OCI-LY3 (cell line): Measurements from ENCODE around the gene PCSK6.

ENCODE experiments used
- H2AFZ ChIP-seq: fragments of 200-600, 300-600 bp; shearing (Covaris generic); 2 replicates; pipeline ENCODE4 v1.6.0; 2014; ENCODE audit warnings: antibody characterized with exemption, low read depth, low read length
- H3K27ac ChIP-seq: fragments of 200-600, 300-600 bp; sonication (generic); 2 replicates; pipeline ENCODE4 v1.5.1; 2014; ENCODE audit warnings: mild to moderate bottlenecking, low read length, moderate library complexity, mixed read lengths
- H3K27me3 ChIP-seq: fragments of 200-600, 300-600 bp; sonication (generic); 2 replicates; pipeline ENCODE4 v1.6.1; 2014; ENCODE audit warnings: low read depth, low read length, mixed read lengths
- H3K36me3 ChIP-seq: fragments of 200-600, 300-600 bp; sonication (generic); replicated peaks from 2 replicates; pipeline ENCODE3; 2014; ENCODE audit warnings: low read depth, low read length, mixed read lengths
- H3K4me1 ChIP-seq: fragments of 300-600, 200-600 bp; sonication (generic); 2 replicates; pipeline ENCODE4 v1.6.1; 2014; ENCODE audit warnings: low read length, mixed read lengths
- H3K4me2 ChIP-seq: fragments of 200-600, 300-600 bp; sonication (generic); 2 replicates; pipeline ENCODE4 v1.6.1; 2014; ENCODE audit warnings: low read length, mixed read lengths
- H3K4me3 ChIP-seq: fragments of 300-600, 200-600 bp; sonication (generic); 2 replicates; pipeline ENCODE4 v1.5.1; 2014; ENCODE audit warnings: antibody characterized with exemption, mild to moderate bottlenecking, low read length, moderate library complexity
- H3K79me2 ChIP-seq: fragments of 300-600, 200-600 bp; shearing (Covaris generic); 2 replicates; pipeline ENCODE4 v1.6.1; 2014; ENCODE audit warnings: mild to moderate bottlenecking, low read length, mixed read lengths
- H3K9ac ChIP-seq: fragments of 300-600, 200-600 bp; shearing (Covaris generic); 2 replicates; pipeline ENCODE4 v1.6.0; 2014; ENCODE audit warnings: mild to moderate bottlenecking, low read length, moderate library complexity
- H3K9me3 ChIP-seq: fragments of 200-600, 300-600 bp; shearing (Covaris generic); 2 replicates; pipeline ENCODE4 v1.6.1; 2014; ENCODE audit warnings: low read length, mixed read lengths; ENCODE audit not compliant: insufficient read depth
- H4K20me1 ChIP-seq: fragments of 200-600, 300-600 bp; sonication (generic); 2 replicates; pipeline ENCODE4 v1.6.1; 2016; ENCODE audit warnings: low read length, mixed read lengths; ENCODE audit not compliant: insufficient read depth
- CTCF ChIP-seq: fragments of 200-600, 300-600 bp; sonication (generic); IDR thresholded peaks from 2 replicates; pipeline ENCODE4 v1.5.1; 2014; ENCODE audit warnings: antibody characterized with exemption, low read length, low read depth
- EZH2phosphoT487 ChIP-seq: fragments of 200-600 bp; shearing (Covaris generic); IDR thresholded peaks from 2 replicates; pipeline ENCODE4 v1.6.1; 2018; ENCODE audit warnings: antibody characterized with exemption, mixed run types, low read depth

Gene PCSK6

GRCh38 chr15:101374326-101374725 lies 115.2 kb downstream of the PCSK6 start:
- Histone ChIP-seq H4K20me1 (no peaks in the 10 kb centered on the region), H3K4me1 (no peaks in the 10 kb centered on the region), H2AFZ (no peak overlapping the region), H3K4me2 (no peak overlapping the region), H3K36me3 (no peaks in the 10 kb centered on the region), H3K9ac (no peak overlapping the region), H3K4me3 (no peak overlapping the region), H3K79me2 (no peaks in the 10 kb centered on the region), H3K9me3 (no peaks in the 10 kb centered on the region), H3K27ac (no peak overlapping the region), H3K27me3 (no peaks in the 10 kb centered on the region)
- TF ChIP-seq CTCF (no peak), EZH2phosphoT487 (no peak)

- Histone ChIP-seq H3K9me3 (no peaks in the 10 kb centered on the region), H3K9ac (no peak overlapping the region), H3K79me2 (no peaks in the 10 kb centered on the region), H3K36me3 (no peaks in the 10 kb centered on the region), H3K27ac (no peak overlapping the region), H4K20me1 (no peaks in the 10 kb centered on the region), H2AFZ (no peak overlapping the region), H3K4me2 (no peak overlapping the region), H3K4me1 (no peaks in the 10 kb centered on the region), H3K4me3 (no peak overlapping the region), H3K27me3 (no peaks in the 10 kb centered on the region)
- TF ChIP-seq EZH2phosphoT487 (no peak), CTCF (no peak)
Observed at GRCh38 chr15:101373577-101373976, 115.9 kb downstream of the PCSK6 start.

GRCh38 chr15:101372960-101373525 lies 116.5 kb downstream of the PCSK6 start:
- Histone ChIP-seq H3K36me3 (no peaks in the 10 kb centered on the region), H3K27ac (no peak overlapping the region), H3K4me1 (no peaks in the 10 kb centered on the region), H3K27me3 (no peaks in the 10 kb centered on the region), H3K9me3 (no peaks in the 10 kb centered on the region), H3K4me2 (no peak overlapping the region), H2AFZ (no peak overlapping the region), H4K20me1 (no peaks in the 10 kb centered on the region), H3K4me3 (no peak overlapping the region), H3K79me2 (no peaks in the 10 kb centered on the region), H3K9ac (no peak overlapping the region)
- TF ChIP-seq EZH2phosphoT487 (no peak), CTCF (no peak)

GRCh38 chr15:101372149-101372577 lies 117.3 kb downstream of the PCSK6 start:
- H3K4me3 ChIP-seq: no peak overlapping the region
- no peak overlapping the region for H3K27ac ChIP-seq
- H3K9ac ChIP-seq: no peak overlapping the region
- peaks cover 2% of the 10 kb centered on the region for H3K27me3 ChIP-seq
- no peaks in the 10 kb centered on the region for H3K36me3 ChIP-seq
- TF ChIP-seq EZH2phosphoT487: no peak
- TF ChIP-seq CTCF: no peak
- no peak overlapping the region for H3K4me2 ChIP-seq
- H3K4me1 ChIP-seq: no peaks in the 10 kb centered on the region
- H3K79me2 ChIP-seq: no peaks in the 10 kb centered on the region
- H4K20me1 ChIP-seq: no peaks in the 10 kb centered on the region
- no peaks in the 10 kb centered on the region for H3K9me3 ChIP-seq
- H2AFZ ChIP-seq: no peak overlapping the region
